Glutamatergic neuron (in vitro differentiated cells): Measurements from ENCODE around the gene EFHD2. TPM values are rescaled to one million over a fixed set of nuclear protein-coding genes. Genes with fewer than 3 reads are reported as not detected.

Source experiments
- DNase-seq: peaks from one replicate; pipeline ENCODE4 v3.0.0; 2022
- H3K27ac Mint-ChIP-seq: one replicate; pipeline ENCODE4 v1.8.0; 2020; ENCODE audit warnings: mild to moderate bottlenecking, mixed read lengths, inconsistent platforms; ENCODE audit not compliant: unreplicated experiment
- H3K27me3 Mint-ChIP-seq: one replicate; pipeline ENCODE4 v1.8.0; 2020; ENCODE audit warnings: mild to moderate bottlenecking, moderate library complexity, mixed read lengths, inconsistent platforms; ENCODE audit not compliant: unreplicated experiment
- H3K36me3 Mint-ChIP-seq: one replicate; pipeline ENCODE4 v1.8.0; 2020; ENCODE audit warnings: mild to moderate bottlenecking, mixed read lengths, inconsistent platforms; ENCODE audit not compliant: unreplicated experiment
- H3K4me1 Mint-ChIP-seq: one replicate; pipeline ENCODE4 v1.8.0; 2020; ENCODE audit warnings: mild to moderate bottlenecking, low read depth, mixed read lengths, inconsistent platforms; ENCODE audit not compliant: unreplicated experiment
- H3K4me3 Mint-ChIP-seq: one replicate; pipeline ENCODE4 v1.8.0; 2020; ENCODE audit warnings: mild to moderate bottlenecking, mixed read lengths, inconsistent platforms; ENCODE audit not compliant: unreplicated experiment
- H3K9me3 Mint-ChIP-seq: one replicate; pipeline ENCODE4 v1.8.0; 2020; ENCODE audit warnings: mild to moderate bottlenecking, moderate library complexity, mixed read lengths, inconsistent platforms; ENCODE audit not compliant: unreplicated experiment
- total RNA-seq: library from RNA; stranded (reverse); fragmentation: NEBNext Ultra II Directional; extraction: Animal tissue kit (Norgen Biotek cat#: 25700); gene quantifications from one replicate; pipeline ENCODE4 v1.2.1, GENCODE V29; 2021; ENCODE audit not compliant: unreplicated experiment
- TF ChIP-seq, protein P1 (sequence below): fragments of 200-600 bp; sonication (generic); IDR thresholded peaks from one replicate; pipeline ENCODE4 v1.5.0; 2021; ENCODE audit not compliant: partially characterized antibody, unreplicated experiment

The EFHD2 gene
- total RNA-seq, 1 donor from 2014 or later: 2.6 TPM

DNA sequence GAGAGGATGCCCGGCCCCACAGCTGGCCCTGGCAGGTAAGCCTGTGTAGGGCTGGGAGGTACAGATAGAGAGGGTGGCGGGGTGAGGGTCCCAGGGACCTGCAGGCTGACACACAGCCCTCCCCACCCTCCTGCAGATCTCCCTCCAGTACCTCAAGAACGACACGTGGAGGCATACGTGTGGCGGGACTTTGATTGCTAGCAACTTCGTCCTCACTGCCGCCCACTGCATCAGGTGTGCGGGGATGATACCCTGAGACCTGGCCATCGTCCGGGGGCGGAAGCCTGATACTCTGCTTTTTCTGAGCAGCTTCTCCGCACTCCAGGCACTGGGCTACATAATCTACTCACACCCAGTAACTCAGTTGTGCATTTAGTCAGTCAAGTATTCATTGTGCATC is 30.7 kb downstream of the EFHD2 start:
- TF ChIP-seq, protein P1, sequence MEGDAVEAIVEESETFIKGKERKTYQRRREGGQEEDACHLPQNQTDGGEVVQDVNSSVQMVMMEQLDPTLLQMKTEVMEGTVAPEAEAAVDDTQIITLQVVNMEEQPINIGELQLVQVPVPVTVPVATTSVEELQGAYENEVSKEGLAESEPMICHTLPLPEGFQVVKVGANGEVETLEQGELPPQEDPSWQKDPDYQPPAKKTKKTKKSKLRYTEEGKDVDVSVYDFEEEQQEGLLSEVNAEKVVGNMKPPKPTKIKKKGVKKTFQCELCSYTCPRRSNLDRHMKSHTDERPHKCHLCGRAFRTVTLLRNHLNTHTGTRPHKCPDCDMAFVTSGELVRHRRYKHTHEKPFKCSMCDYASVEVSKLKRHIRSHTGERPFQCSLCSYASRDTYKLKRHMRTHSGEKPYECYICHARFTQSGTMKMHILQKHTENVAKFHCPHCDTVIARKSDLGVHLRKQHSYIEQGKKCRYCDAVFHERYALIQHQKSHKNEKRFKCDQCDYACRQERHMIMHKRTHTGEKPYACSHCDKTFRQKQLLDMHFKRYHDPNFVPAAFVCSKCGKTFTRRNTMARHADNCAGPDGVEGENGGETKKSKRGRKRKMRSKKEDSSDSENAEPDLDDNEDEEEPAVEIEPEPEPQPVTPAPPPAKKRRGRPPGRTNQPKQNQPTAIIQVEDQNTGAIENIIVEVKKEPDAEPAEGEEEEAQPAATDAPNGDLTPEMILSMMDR: no peak
- no peak overlapping the region for H3K27ac Mint-ChIP-seq
- no peaks in the 10 kb centered on the region for H3K36me3 Mint-ChIP-seq
- H3K9me3 Mint-ChIP-seq: peaks cover 3% of the 10 kb centered on the region
- peaks cover 6% of the 10 kb centered on the region for H3K27me3 Mint-ChIP-seq
- no peak for DNase-seq
- no peak overlapping the region for H3K4me3 Mint-ChIP-seq
- peaks cover 1% of the 10 kb centered on the region for H3K4me1 Mint-ChIP-seq

DNA sequence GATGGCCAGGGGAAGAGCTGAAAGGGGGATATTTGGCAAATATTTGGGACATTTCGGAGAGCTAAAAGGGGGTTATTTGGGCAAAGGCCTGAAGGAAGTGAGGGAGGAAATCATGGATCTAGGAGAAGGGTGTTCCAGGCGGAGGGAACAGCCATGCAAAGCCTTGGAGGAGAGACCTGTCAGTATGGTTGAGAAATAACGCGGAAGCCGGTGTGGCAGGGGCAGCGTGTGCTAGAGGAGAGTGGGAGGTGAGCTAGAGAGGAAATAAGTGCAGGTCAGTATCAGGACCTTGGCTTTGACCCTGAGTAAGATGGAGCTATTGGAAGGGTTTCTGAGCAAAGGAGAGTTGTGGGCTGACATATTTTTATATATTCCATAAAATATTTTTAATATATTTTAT is 31.6 kb downstream of the EFHD2 start:
- TF ChIP-seq, protein P1: no peak
- H3K4me1 Mint-ChIP-seq: peaks cover 4% of the 10 kb centered on the region
- peaks cover 4% of the 10 kb centered on the region for H3K27me3 Mint-ChIP-seq
- H3K27ac Mint-ChIP-seq: no peak overlapping the region
- no peak for DNase-seq
- no peak overlapping the region for H3K4me3 Mint-ChIP-seq
- no peaks in the 10 kb centered on the region for H3K36me3 Mint-ChIP-seq
- peaks cover 5% of the 10 kb centered on the region for H3K9me3 Mint-ChIP-seq

DNA sequence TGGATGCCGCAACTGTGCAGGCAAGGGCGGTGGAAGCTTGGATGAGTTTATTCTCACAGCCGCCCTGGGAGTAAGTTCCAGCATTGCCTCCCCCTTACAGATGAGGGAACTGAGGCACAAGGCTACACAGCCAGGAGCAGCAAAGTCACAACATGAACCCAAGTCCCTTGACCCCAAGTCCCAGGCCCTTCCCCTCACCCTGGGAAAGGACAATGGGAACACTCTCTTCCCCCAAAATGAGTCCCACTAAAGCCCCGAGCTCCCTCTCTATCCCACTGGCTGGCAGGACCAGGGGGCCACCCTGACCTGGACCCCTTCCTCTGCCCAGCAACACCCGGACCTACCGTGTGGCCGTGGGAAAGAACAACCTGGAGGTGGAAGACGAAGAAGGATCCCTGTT is 32.4 kb downstream of the EFHD2 start:
- peaks cover 4% of the 10 kb centered on the region for H3K27me3 Mint-ChIP-seq
- TF ChIP-seq, protein P1: no peak
- no peak overlapping the region for H3K27ac Mint-ChIP-seq
- no peak overlapping the region for H3K4me3 Mint-ChIP-seq
- no peak for DNase-seq
- no peaks in the 10 kb centered on the region for H3K36me3 Mint-ChIP-seq
- peaks cover 4% of the 10 kb centered on the region for H3K4me1 Mint-ChIP-seq
- H3K9me3 Mint-ChIP-seq: peaks cover 5% of the 10 kb centered on the region

DNA sequence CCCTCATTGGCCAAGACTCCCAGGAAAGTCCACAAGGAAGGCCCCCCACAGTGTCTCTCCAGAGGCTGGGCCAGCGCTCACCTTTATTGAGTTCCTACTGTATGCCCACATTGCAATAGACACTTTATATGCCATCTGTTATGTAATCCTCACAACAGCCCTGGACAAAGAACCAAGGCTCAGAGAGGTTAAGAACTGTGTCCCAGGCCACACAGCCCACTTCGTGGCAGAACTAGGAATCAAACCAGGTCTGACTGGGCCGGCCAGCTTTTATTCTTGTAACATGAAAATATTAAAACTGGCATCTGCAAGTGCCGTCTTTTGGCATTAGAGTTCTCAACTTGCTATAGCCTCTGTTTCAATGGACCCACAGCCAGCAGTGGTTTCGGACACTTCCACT is 33.1 kb downstream of the EFHD2 start:
- Mint-ChIP-seq H3K4me3 (no peak overlapping the region), H3K27ac (no peak overlapping the region), H3K9me3 (peaks cover 6% of the 10 kb centered on the region), H3K27me3 (peaks cover 4% of the 10 kb centered on the region), H3K4me1 (peaks cover 4% of the 10 kb centered on the region), H3K36me3 (no peaks in the 10 kb centered on the region)
- no peak for DNase-seq
- TF ChIP-seq, protein P1: no peak

DNA sequence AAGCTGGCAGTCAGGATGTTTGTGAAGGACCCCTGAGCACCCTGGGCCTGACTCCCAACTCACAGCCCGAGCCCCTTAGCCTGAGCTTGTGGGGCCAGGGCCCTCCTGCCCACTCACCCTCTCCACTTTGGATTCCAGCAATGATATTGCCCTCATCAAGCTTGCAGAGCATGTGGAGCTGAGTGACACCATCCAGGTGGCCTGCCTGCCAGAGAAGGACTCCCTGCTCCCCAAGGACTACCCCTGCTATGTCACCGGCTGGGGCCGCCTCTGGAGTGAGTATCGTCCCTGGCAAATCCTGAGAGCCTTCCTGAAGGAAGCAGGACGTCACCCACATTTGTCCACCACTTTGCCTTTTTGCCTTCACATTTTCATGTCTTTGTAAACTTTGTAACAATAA is 33.6 kb downstream of the EFHD2 start:
- H3K27ac Mint-ChIP-seq: no peak overlapping the region
- no peak for DNase-seq
- peaks cover 4% of the 10 kb centered on the region for H3K4me1 Mint-ChIP-seq

More for the DNA sequence above, 33.6 kb downstream of the EFHD2 start:
- no peaks in the 10 kb centered on the region for H3K36me3 Mint-ChIP-seq
- TF ChIP-seq, protein P1: no peak
- H3K9me3 Mint-ChIP-seq: peaks cover 6% of the 10 kb centered on the region
- H3K27me3 Mint-ChIP-seq: peaks cover 4% of the 10 kb centered on the region
- H3K4me3 Mint-ChIP-seq: no peak overlapping the region
